Chondrocyte (in vitro differentiated cells): ENCODE results near the gene AKT3. TPM values are rescaled to one million over a fixed set of nuclear protein-coding genes. Genes with fewer than 3 reads are reported as not detected.
A peak's percentile ranks its signal among the peaks of the same experiment; 100 is the strongest.

Experiments used
- DNase-seq: peaks from one replicate; pipeline ENCODE4 v3.0.0; 2021; ENCODE audit warnings: mixed read lengths, low spot score
- H3K27ac Mint-ChIP-seq: one replicate; pipeline ENCODE4 v1.8.0; 2021; ENCODE audit warnings: mild to moderate bottlenecking, moderate library complexity, mixed read lengths; ENCODE audit not compliant: unreplicated experiment
- H3K27me3 Mint-ChIP-seq: 2 replicates; pipeline ENCODE4 v1.8.0; 2021; ENCODE audit warnings: low read depth, mixed read lengths
- H3K36me3 Mint-ChIP-seq: 2 replicates; pipeline ENCODE4 v1.8.0; 2021; ENCODE audit warnings: low read depth, mixed read lengths
- H3K4me1 Mint-ChIP-seq: 2 replicates; pipeline ENCODE4 v1.8.0; 2021; ENCODE audit warnings: low read depth, mild to moderate bottlenecking, mixed read lengths
- H3K4me3 Mint-ChIP-seq: one replicate; pipeline ENCODE4 v1.8.0; 2021; ENCODE audit warnings: mild to moderate bottlenecking, moderate library complexity, mixed read lengths; ENCODE audit not compliant: unreplicated experiment
- H3K9me3 Mint-ChIP-seq: 2 replicates; pipeline ENCODE4 v1.8.0; 2021; ENCODE audit warnings: low read depth, mixed read lengths
- long read RNA-seq: library from polyadenylated mRNA; stranded (forward); transcript quantifications from one replicate; pipeline ENCODE4 v2.0.0, GENCODE V29; 2021
- total RNA-seq: library from RNA; stranded (reverse); gene quantifications from 3 replicates; pipeline ENCODE4 v1.2.1, GENCODE V29; 2021
- TF ChIP-seq, protein P1 (sequence below): fragments of 200-600 bp; sonication (generic); IDR thresholded peaks from 2 replicates; pipeline ENCODE4 v1.5.0; 2021; ENCODE audit warnings: antibody characterized with exemption, mild to moderate bottlenecking, moderate library complexity

The AKT3 gene
- 85.0 to 113 TPM (median 111 TPM) in 3 replicates for total RNA-seq
- long read RNA-seq, full-length matches to known transcripts, result 1 of 8 reads
- long read RNA-seq, partial matches to known transcripts, result 0 of 8 reads
- long read RNA-seq, other reads (novel, unspliced or antisense), result 7 of 8 reads

DNA sequence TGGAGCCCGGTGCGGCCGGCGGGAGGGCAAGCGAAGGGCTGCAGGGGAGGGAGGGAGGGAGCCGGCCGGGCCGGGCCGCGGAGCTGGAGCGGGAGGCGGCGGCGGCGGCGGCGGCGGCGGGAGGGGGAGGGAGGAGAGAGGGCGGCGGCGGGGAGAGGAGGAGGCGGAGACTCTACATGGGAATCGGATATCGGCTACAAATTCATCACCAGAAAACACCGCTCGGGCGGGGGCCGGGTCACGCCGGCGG, at the start of gene AKT3:
AKT3 (minus strand) TSS at position 42 of the 250 bp plus-strand sequence. CDS start 7,073 bp downstream, outside the sequence.
- H3K4me1 Mint-ChIP-seq, result peaks cover 22% of the 10 kb centered on the region

DNA sequence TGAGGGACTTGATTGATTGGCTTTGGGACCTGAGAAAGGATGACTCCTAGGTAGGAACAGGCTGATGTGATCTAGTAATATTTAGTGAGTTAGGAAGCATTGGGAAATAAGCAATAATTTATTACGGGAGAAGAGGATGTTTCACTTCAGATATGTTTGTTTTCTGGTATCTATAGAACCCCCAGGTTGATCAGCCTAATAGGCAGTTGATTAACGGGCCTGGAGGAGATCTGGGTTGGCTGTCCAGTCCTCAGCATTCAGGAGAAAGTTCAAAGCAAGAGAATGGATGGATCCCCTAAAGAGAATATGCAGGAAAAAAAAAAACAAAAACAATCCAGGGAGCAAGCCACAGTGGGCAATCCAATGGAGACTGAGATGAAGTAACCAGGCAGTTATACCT, 48.2 kb upstream of the AKT3 start:
- Mint-ChIP-seq H3K27me3 (peaks cover 1% of the 10 kb centered on the region), H3K27ac (no peak overlapping the region), H3K4me3 (no peak overlapping the region), H3K4me1 (no peaks in the 10 kb centered on the region), H3K36me3 (no peaks in the 10 kb centered on the region), H3K9me3 (no peaks in the 10 kb centered on the region)
- TF ChIP-seq, protein P1, sequence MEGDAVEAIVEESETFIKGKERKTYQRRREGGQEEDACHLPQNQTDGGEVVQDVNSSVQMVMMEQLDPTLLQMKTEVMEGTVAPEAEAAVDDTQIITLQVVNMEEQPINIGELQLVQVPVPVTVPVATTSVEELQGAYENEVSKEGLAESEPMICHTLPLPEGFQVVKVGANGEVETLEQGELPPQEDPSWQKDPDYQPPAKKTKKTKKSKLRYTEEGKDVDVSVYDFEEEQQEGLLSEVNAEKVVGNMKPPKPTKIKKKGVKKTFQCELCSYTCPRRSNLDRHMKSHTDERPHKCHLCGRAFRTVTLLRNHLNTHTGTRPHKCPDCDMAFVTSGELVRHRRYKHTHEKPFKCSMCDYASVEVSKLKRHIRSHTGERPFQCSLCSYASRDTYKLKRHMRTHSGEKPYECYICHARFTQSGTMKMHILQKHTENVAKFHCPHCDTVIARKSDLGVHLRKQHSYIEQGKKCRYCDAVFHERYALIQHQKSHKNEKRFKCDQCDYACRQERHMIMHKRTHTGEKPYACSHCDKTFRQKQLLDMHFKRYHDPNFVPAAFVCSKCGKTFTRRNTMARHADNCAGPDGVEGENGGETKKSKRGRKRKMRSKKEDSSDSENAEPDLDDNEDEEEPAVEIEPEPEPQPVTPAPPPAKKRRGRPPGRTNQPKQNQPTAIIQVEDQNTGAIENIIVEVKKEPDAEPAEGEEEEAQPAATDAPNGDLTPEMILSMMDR, result no peak
- no peak for DNase-seq

More for the DNA sequence above, at the start of gene AKT3:
- no peaks in the 10 kb centered on the region for H3K9me3 Mint-ChIP-seq
- TF ChIP-seq, protein P1, result no peak
- H3K27me3 Mint-ChIP-seq, result no peaks in the 10 kb centered on the region
- H3K36me3 Mint-ChIP-seq, result no peaks in the 10 kb centered on the region
- H3K4me3 Mint-ChIP-seq, result peak within 1 kb of the TSS; percentile 92
- peak within 1 kb of the TSS; percentile 93 for H3K27ac Mint-ChIP-seq
- no peak for DNase-seq

DNA sequence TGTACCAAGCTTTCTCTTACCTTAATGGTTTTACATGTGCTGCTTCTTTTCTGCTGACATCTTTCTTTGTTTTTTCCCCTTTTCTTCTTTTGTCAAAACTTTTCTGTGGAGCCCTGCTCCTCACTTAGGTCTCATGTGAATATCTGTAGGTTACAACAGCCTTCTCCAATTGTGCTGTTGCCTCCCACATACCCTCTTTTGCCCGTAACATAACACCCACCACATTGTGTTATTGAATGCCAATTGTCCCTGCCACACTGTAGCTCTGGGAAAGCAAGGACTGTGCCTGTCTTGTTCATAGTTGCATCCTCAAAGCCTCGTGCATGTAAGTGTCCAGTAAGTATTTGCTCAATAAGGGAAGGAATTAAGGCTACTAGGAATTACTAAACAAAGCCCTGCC, 46.3 kb upstream of the AKT3 start:
- DNase-seq, result no peak
- H3K4me3 Mint-ChIP-seq, result no peak overlapping the region
- no peak overlapping the region for H3K27ac Mint-ChIP-seq
- no peaks in the 10 kb centered on the region for H3K36me3 Mint-ChIP-seq
- TF ChIP-seq, protein P1, result no peak
- H3K4me1 Mint-ChIP-seq, result no peaks in the 10 kb centered on the region
- H3K27me3 Mint-ChIP-seq, result no peaks in the 10 kb centered on the region
- no peaks in the 10 kb centered on the region for H3K9me3 Mint-ChIP-seq

DNA sequence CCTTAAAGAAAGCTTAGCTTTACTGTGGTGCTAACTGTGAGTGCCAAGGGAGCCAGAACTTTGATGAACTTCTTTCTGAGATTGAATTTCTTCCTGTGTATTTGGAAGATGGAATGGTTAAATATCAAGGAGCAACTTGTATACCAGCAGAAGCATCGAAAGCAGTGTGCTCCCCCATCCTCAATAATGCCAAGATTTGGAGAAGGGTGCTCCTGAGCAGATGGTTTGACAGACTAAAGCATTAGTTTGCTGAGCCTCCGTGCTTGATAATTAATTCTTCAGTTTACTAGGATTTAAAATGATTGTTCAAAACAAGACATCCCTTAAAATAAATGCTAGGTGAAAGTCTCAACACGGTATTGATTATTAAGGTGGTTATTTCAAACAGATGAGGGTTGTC, 42.4 kb upstream of the AKT3 start:
- no peak overlapping the region for H3K27ac Mint-ChIP-seq
- no peaks in the 10 kb centered on the region for H3K36me3 Mint-ChIP-seq
- no peaks in the 10 kb centered on the region for H3K27me3 Mint-ChIP-seq
- no peak overlapping the region for H3K4me3 Mint-ChIP-seq
- TF ChIP-seq, protein P1, result no peak
- peaks cover 14% of the 10 kb centered on the region for H3K4me1 Mint-ChIP-seq
- no peak for DNase-seq
- H3K9me3 Mint-ChIP-seq, result no peaks in the 10 kb centered on the region

DNA sequence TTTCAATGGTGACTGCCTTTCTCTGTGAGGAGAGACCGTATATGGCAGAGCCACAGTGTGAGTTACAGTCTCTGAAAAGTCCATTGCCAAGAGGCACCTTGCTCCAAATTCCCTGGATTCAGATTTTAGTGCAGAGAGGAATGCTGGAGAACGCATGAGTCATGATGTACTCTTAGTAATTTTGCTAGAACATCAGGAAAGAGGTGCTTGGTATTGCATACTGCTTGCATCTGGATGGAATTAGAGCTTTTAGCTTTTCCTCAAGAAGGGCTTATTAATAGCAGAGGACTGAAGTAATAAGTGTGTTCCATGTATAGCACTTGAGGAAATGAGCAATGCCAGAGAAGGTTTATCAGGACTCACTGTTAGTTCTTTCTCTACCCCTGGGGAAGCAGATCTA, 40.5 kb upstream of the AKT3 start:
- Mint-ChIP-seq H3K27ac (peak overlapping the region; percentile 69), H3K4me3 (no peak overlapping the region), H3K36me3 (no peaks in the 10 kb centered on the region), H3K9me3 (no peaks in the 10 kb centered on the region), H3K27me3 (no peaks in the 10 kb centered on the region), H3K4me1 (peaks cover 14% of the 10 kb centered on the region)
- DNase-seq, result no peak
- TF ChIP-seq, protein P1, result no peak
